Measurements from ENCODE around the gene AKT3. TPM values are rescaled to one million over a fixed set of nuclear protein-coding genes. Genes with fewer than 3 reads are reported as not detected.

Gene AKT3
- total RNA-seq, 5 donors from 2014 or later (not counting 1 experiment from before 2014, with no cell fraction given): 94.5 to 124 (median 112) TPM

GRCh38 chr1:243620096-243620495 lies 229.9 kb downstream of the AKT3 start:
- Mint-ChIP-seq H3K4me3 (no peak overlapping the region), H3K36me3 (peaks cover 57% of the 10 kb centered on the region), H3K9me3 (peaks cover 7 to 19% (median 12%) of the 10 kb centered on the region in 3 donors), H3K4me1 (peaks cover 8 to 35% (median 25%) of the 10 kb centered on the region in 3 donors), H3K27ac (no peak overlapping the region), H3K27me3 (no peaks in the 10 kb centered on the region)
- no peaks in the 10 kb centered on the region for H3K4me1 ChIP-seq (ENCODE audit: control insufficient read depth in 1 of 2, extremely low read depth in 1 of 2, insufficient read depth in 2 of 2, low read length in 2 of 2)
- no peak for DNase-seq
- H3K9me3 ChIP-seq: no peaks in the 10 kb centered on the region
- no CpG with 5 or more reads among the region's 3 CpGs for WGBS (ENCODE audit: insufficient coverage)
- no peak overlapping the region for H3K27ac ChIP-seq (ENCODE audit: low read length)
- H3K36me3 ChIP-seq (ENCODE audit: control insufficient read depth in 2 of 2, extremely low read depth in 1 of 2, insufficient read depth in 1 of 2, low read length in 1 of 2): peaks cover 0 to 17% of the 10 kb centered on the region in 2 donors
- H3K27me3 ChIP-seq (replicated peaks in 1 of 2; ENCODE audit: control insufficient read depth in 2 of 2, extremely low read depth in 1 of 2, insufficient read depth in 2 of 2, low read length in 1 of 2): no peaks in the 10 kb centered on the region
- CTCF ChIA-PET: no interaction called here
- no peak overlapping the region for H3K4me3 ChIP-seq (ENCODE audit: control insufficient read depth in 1 of 2, extremely low read depth in 1 of 2, low read length in 1 of 2)
- ATAC-seq (replicated peaks in 1 of 4): no peak
- POLR2A ChIA-PET: no interaction called here

- H3K27ac Mint-ChIP-seq: no peak overlapping the region
- no peak overlapping the region for H3K4me3 ChIP-seq (ENCODE audit: control insufficient read depth in 1 of 2, extremely low read depth in 1 of 2, low read length in 1 of 2)
- no peaks in the 10 kb centered on the region for H3K27me3 ChIP-seq (replicated peaks in 1 of 2; ENCODE audit: control insufficient read depth in 2 of 2, extremely low read depth in 1 of 2, insufficient read depth in 2 of 2, low read length in 1 of 2)
- ATAC-seq (replicated peaks in 1 of 4): no peak
- peaks cover 60% of the 10 kb centered on the region for H3K36me3 Mint-ChIP-seq
- H3K27me3 Mint-ChIP-seq: no peaks in the 10 kb centered on the region
- no peak overlapping the region for H3K4me3 Mint-ChIP-seq
- no peak for DNase-seq
- peaks cover 0 to 32% of the 10 kb centered on the region in 2 donors for H3K36me3 ChIP-seq (ENCODE audit: control insufficient read depth in 2 of 2, extremely low read depth in 1 of 2, insufficient read depth in 1 of 2, low read length in 1 of 2)
- WGBS (ENCODE audit: insufficient coverage): no CpG with 5 or more reads among the region's 2 CpGs
- H3K4me1 ChIP-seq (ENCODE audit: control insufficient read depth in 1 of 2, extremely low read depth in 1 of 2, insufficient read depth in 2 of 2, low read length in 2 of 2): no peaks in the 10 kb centered on the region
- H3K4me1 Mint-ChIP-seq: no peaks in the 10 kb centered on the region
- ChIA-PET CTCF (no interaction called here), POLR2A (interaction anchor here in 1 of 2 donors (0.6 kb wide), 1 partner anchor 10 kb away, joined by 5 read pairs; no protein-coding TSS in a partner anchor)
- H3K9me3 Mint-ChIP-seq: peaks cover under 1 to 6% (median 4%) of the 10 kb centered on the region in 3 donors
- H3K9me3 ChIP-seq: no peaks in the 10 kb centered on the region
- H3K27ac ChIP-seq (ENCODE audit: low read length): no peak overlapping the region
These were observed 240.3 kb downstream of the AKT3 start for GRCh38 chr1:243609698-243610097.

DNA sequence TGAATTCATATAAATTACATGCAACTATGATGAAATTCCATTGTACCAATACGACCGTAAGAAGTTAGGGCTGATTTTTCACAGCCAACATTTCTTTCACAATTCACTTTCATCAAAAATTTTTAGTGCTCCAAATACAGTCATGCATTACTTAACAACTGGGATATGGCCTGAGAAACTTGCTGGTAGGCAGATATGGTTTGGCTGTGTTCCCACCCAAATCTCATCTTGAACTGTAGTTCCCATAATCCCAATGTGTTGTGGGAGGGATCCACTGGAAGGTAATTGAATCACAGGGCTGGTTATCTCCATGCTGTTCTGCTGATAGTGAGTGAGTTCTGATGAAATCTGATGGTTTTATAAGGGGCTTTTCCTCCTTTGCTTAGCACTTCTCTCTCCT lies 244.4 kb downstream of the AKT3 start:
- ChIA-PET CTCF (no interaction called here), POLR2A (no interaction called here)
- no peaks in the 10 kb centered on the region for H3K4me1 Mint-ChIP-seq
- H3K9me3 ChIP-seq: no peaks in the 10 kb centered on the region
- H3K9me3 Mint-ChIP-seq: peaks cover 12 to 31% (median 26%) of the 10 kb centered on the region in 3 donors
- H3K4me1 ChIP-seq (ENCODE audit: control insufficient read depth in 1 of 2, extremely low read depth in 1 of 2, insufficient read depth in 2 of 2, low read length in 2 of 2): no peaks in the 10 kb centered on the region
- no peak overlapping the region for H3K27ac ChIP-seq (ENCODE audit: low read length)
- H3K4me3 ChIP-seq (ENCODE audit: control insufficient read depth in 1 of 2, extremely low read depth in 1 of 2, low read length in 1 of 2): no peak overlapping the region
- H3K4me3 Mint-ChIP-seq: no peak overlapping the region
- H3K36me3 ChIP-seq (ENCODE audit: control insufficient read depth in 2 of 2, extremely low read depth in 1 of 2, insufficient read depth in 1 of 2, low read length in 1 of 2): peaks cover 0 to 25% of the 10 kb centered on the region in 2 donors
- H3K27me3 ChIP-seq (replicated peaks in 1 of 2; ENCODE audit: control insufficient read depth in 2 of 2, extremely low read depth in 1 of 2, insufficient read depth in 2 of 2, low read length in 1 of 2): no peaks in the 10 kb centered on the region
- ATAC-seq (replicated peaks in 1 of 4): no peak
- H3K27ac Mint-ChIP-seq: no peak overlapping the region
- WGBS (ENCODE audit: insufficient coverage): no CpG with 5 or more reads among the region's 2 CpGs
- no peak for DNase-seq
- peaks cover 76% of the 10 kb centered on the region for H3K36me3 Mint-ChIP-seq
- no peaks in the 10 kb centered on the region for H3K27me3 Mint-ChIP-seq

DNA sequence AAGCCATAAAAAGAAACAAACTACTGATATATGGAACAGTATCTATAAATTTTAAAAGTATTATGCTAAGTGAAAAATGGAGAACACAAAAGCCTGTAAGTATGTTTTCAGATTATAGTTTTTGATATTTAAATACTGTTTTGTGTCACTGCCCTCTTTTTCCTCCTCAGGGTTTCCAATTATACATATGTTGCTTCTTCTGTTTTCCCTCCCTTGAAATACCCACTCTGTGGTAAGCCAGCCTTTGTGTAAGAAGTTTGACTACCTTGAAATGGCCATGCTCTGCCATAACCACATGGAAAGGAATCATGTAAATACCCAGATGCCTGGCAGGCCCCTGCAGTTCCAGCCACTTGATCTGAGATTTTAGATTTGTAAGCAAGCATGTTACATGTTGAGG lies 248.3 kb downstream of the AKT3 start:
- Mint-ChIP-seq H3K27me3 (no peaks in the 10 kb centered on the region), H3K9me3 (peaks cover 12 to 31% (median 26%) of the 10 kb centered on the region in 3 donors), H3K27ac (peak overlapping the region in 1 of 2 donors; percentile 52), H3K36me3 (peaks cover 49% of the 10 kb centered on the region), H3K4me1 (peaks cover 21 to 28% (median 25%) of the 10 kb centered on the region in 3 donors), H3K4me3 (no peak overlapping the region)
- Histone ChIP-seq H3K27ac (ENCODE audit: low read length) (no peak overlapping the region), H3K27me3 (replicated peaks in 1 of 2; ENCODE audit: control insufficient read depth in 2 of 2, extremely low read depth in 1 of 2, insufficient read depth in 2 of 2, low read length in 1 of 2) (no peaks in the 10 kb centered on the region), H3K4me1 (ENCODE audit: control insufficient read depth in 1 of 2, extremely low read depth in 1 of 2, insufficient read depth in 2 of 2, low read length in 2 of 2) (peaks cover 3 to 5% of the 10 kb centered on the region in 2 experiments), H3K9me3 (no peaks in the 10 kb centered on the region), H3K4me3 (ENCODE audit: control insufficient read depth in 1 of 2, extremely low read depth in 1 of 2, low read length in 1 of 2) (no peak overlapping the region), H3K36me3 (ENCODE audit: control insufficient read depth in 2 of 2, extremely low read depth in 1 of 2, insufficient read depth in 1 of 2, low read length in 1 of 2) (peaks cover 0 to 13% of the 10 kb centered on the region in 2 donors)
- ChIA-PET CTCF (no interaction called here), POLR2A (no interaction called here)
- ATAC-seq (replicated peaks in 1 of 4) (no peak), DNase-seq (no peak)

DNA sequence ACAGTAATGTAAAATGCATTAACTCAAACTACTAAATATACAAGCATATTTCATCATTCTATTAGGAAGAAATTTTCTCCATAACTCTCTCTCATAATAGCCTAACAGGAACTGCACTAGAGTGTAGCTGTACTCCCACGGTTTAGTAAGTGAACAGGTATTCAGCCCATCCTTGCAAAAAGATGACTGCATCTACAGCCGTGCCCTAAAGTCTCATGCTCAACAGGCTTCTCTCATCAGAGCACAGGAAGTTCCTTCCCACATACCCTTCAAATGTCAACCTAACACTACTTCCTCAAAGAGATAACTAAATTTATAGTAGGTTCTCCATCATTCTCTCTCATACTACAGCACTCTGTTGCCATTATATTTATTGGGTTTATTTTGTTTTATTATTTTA lies 251.6 kb downstream of the AKT3 start:
- peaks cover 40 to 43% (median 40%) of the 10 kb centered on the region in 3 donors for H3K4me1 Mint-ChIP-seq
- no peaks in the 10 kb centered on the region for H3K27me3 ChIP-seq (replicated peaks in 1 of 2; ENCODE audit: control insufficient read depth in 2 of 2, extremely low read depth in 1 of 2, insufficient read depth in 2 of 2, low read length in 1 of 2)
- H3K9me3 ChIP-seq: no peaks in the 10 kb centered on the region
- 0% methylated on average over 1 of the region's 2 CpGs for WGBS (ENCODE audit: insufficient coverage)
- peaks cover 0 to 6% of the 10 kb centered on the region in 2 donors for H3K36me3 ChIP-seq (ENCODE audit: control insufficient read depth in 2 of 2, extremely low read depth in 1 of 2, insufficient read depth in 1 of 2, low read length in 1 of 2)
- peak overlapping the region; percentile 72 to 85 for H3K27ac Mint-ChIP-seq
- peak overlapping the region; percentile 20 for H3K27ac ChIP-seq (ENCODE audit: low read length)
- POLR2A ChIA-PET: no interaction called here
- no peaks in the 10 kb centered on the region for H3K27me3 Mint-ChIP-seq
- H3K4me3 Mint-ChIP-seq: no peak overlapping the region
- no peak overlapping the region for H3K4me3 ChIP-seq (ENCODE audit: control insufficient read depth in 1 of 2, extremely low read depth in 1 of 2, low read length in 1 of 2)
- ATAC-seq (replicated peaks in 1 of 4): peak; percentile 81 to 90 (median 90)
- peaks cover 24% of the 10 kb centered on the region for H3K36me3 Mint-ChIP-seq
- peaks cover 5 to 6% of the 10 kb centered on the region in 2 experiments for H3K4me1 ChIP-seq (ENCODE audit: control insufficient read depth in 1 of 2, extremely low read depth in 1 of 2, insufficient read depth in 2 of 2, low read length in 2 of 2)
- CTCF ChIA-PET: interaction anchor here in 1 of 2 donors (0.9 kb wide), 1 partner anchor 359 kb away, joined by 3 read pairs; no protein-coding TSS in a partner anchor
- H3K9me3 Mint-ChIP-seq: peaks cover 0 to 18% (median 16%) of the 10 kb centered on the region in 3 donors
- peak in 9 of 35 experiments; percentile 3 to 53 (median 11) for DNase-seq

- ChIA-PET CTCF (interaction anchor here in 1 of 2 donors (0.5 kb wide), 1 partner anchor 188 kb away, joined by 6 read pairs; no protein-coding TSS in a partner anchor), POLR2A (no interaction called here)
- Mint-ChIP-seq H3K4me3 (peak overlapping the region in 1 of 3 donors; percentile 31), H3K9me3 (peaks cover 0 to 9% (median 7%) of the 10 kb centered on the region in 3 donors), H3K27me3 (no peaks in the 10 kb centered on the region), H3K4me1 (peaks cover 40 to 43% (median 40%) of the 10 kb centered on the region in 3 donors), H3K36me3 (peaks cover 23% of the 10 kb centered on the region), H3K27ac (peak overlapping the region; percentile 60 to 63)
- ATAC-seq (replicated peaks in 1 of 4) (no peak), DNase-seq (peak in 1 of 35 experiments; percentile 3)
- no CpG with 5 or more reads among the region's 3 CpGs for WGBS (ENCODE audit: insufficient coverage)
- H3K27me3 ChIP-seq (replicated peaks in 1 of 2; ENCODE audit: control insufficient read depth in 2 of 2, extremely low read depth in 1 of 2, insufficient read depth in 2 of 2, low read length in 1 of 2): no peaks in the 10 kb centered on the region
- H3K9me3 ChIP-seq: no peaks in the 10 kb centered on the region
- H3K27ac ChIP-seq (ENCODE audit: low read length): peak overlapping the region; percentile 15
- no peak overlapping the region for H3K4me3 ChIP-seq (ENCODE audit: control insufficient read depth in 1 of 2, extremely low read depth in 1 of 2, low read length in 1 of 2)
- H3K4me1 ChIP-seq (ENCODE audit: control insufficient read depth in 1 of 2, extremely low read depth in 1 of 2, insufficient read depth in 2 of 2, low read length in 2 of 2): peaks cover 5 to 6% of the 10 kb centered on the region in 2 experiments
- H3K36me3 ChIP-seq (ENCODE audit: control insufficient read depth in 2 of 2, extremely low read depth in 1 of 2, insufficient read depth in 1 of 2, low read length in 1 of 2): no peaks in the 10 kb centered on the region
These were observed 252.7 kb downstream of the AKT3 start for GRCh38 chr1:243597383-243597782.

Measured in T-cell (primary cell).